Measurements from ENCODE around the gene CCNB2. TPM values are rescaled to one million over a fixed set of nuclear protein-coding genes. Genes with fewer than 3 reads are reported as not detected.
"Not testable (repeated sequence)": the region's sequence is repeated elsewhere in the genome, so short reads cannot be mapped to it uniquely, and the experiment has no call there.

Gene CCNB2
- total and polyA plus RNA-seq, 7 donors: 0.12 to 0.25 (median 0.17) TPM; not detected in 2

GRCh38 chr15:59138243-59138642 lies 33.3 kb downstream of the CCNB2 start:
- ATAC-seq (peak in 3 of 4 donors; percentile 66 to 77 (median 74)), DNase-seq (peak; percentile 29 to 58)
- Histone ChIP-seq H3K36me3 (ENCODE audit: insufficient read depth in 1 of 2, low read depth in 1 of 2) (peaks cover 4 to 60% of the 10 kb centered on the region in 2 donors), H3K4me1 (no peaks in the 10 kb centered on the region), H3K9me3 (no peaks in the 10 kb centered on the region), H3K27ac (no peak overlapping the region), H3K27me3 (ENCODE audit: insufficient read depth in 3 of 3, low read length in 2 of 3) (no peaks in the 10 kb centered on the region), H3K4me3 (no peak overlapping the region)
- TF ChIP-seq CTCF (IDR thresholded peaks at IDR 0.05): peak; percentile 48
- intact Hi-C loops (cut with DNase I): no loop called here
- 69 to 77% (median 71%) methylated on average over 7 of the region's 7 CpGs for WGBS, 3 donors

- no peak overlapping the region for H3K27ac ChIP-seq
- WGBS, 3 donors: 89 to 92% (median 92%) methylated on average over 9 of the region's 9 CpGs
- intact Hi-C loops (cut with DNase I): no loop called here
- no peaks in the 10 kb centered on the region for H3K27me3 ChIP-seq (ENCODE audit: insufficient read depth in 3 of 3, low read length in 2 of 3)
- DNase-seq (no peak), ATAC-seq (no peak)
- no peaks in the 10 kb centered on the region for H3K9me3 ChIP-seq
- H3K4me1 ChIP-seq: no peaks in the 10 kb centered on the region
- TF ChIP-seq CTCF (IDR thresholded peaks at IDR 0.05): no peak
- H3K4me3 ChIP-seq: no peak overlapping the region
- peaks cover 0 to 55% of the 10 kb centered on the region in 2 donors for H3K36me3 ChIP-seq (ENCODE audit: insufficient read depth in 1 of 2, low read depth in 1 of 2)
Observed at GRCh38 chr15:59140422-59141226, 35.7 kb downstream of the CCNB2 start.

- DNase-seq: no peak
- 89 to 98% (median 93%) methylated on average over 5 of the region's 5 CpGs for WGBS, 3 donors
- no peak overlapping the region for H3K4me3 ChIP-seq
- ATAC-seq: no peak
- H3K4me1 ChIP-seq: no peaks in the 10 kb centered on the region
- H3K27ac ChIP-seq: no peak overlapping the region
- peaks cover 2 to 46% of the 10 kb centered on the region in 2 donors for H3K36me3 ChIP-seq (ENCODE audit: insufficient read depth in 1 of 2, low read depth in 1 of 2)
- intact Hi-C loops (cut with DNase I): no loop called here
- no peak for TF ChIP-seq CTCF (IDR thresholded peaks at IDR 0.05)
- no peaks in the 10 kb centered on the region for H3K27me3 ChIP-seq (ENCODE audit: insufficient read depth in 3 of 3, low read length in 2 of 3)
- no peaks in the 10 kb centered on the region for H3K9me3 ChIP-seq
Observed at GRCh38 chr15:59143281-59143680, 38.3 kb downstream of the CCNB2 start.

GRCh38 chr15:59144594-59144993 lies 39.6 kb downstream of the CCNB2 start:
- intact Hi-C loops (cut with DNase I); H3K27me3 ChIP-seq (ENCODE audit: insufficient read depth in 3 of 3, low read length in 2 of 3); ATAC-seq; H3K4me3 ChIP-seq; DNase-seq; H3K4me1 ChIP-seq; H3K9me3 ChIP-seq; H3K27ac ChIP-seq: not testable (repeated sequence)
- WGBS, 3 donors: 84 to 91% (median 88%) methylated on average over 9 to 10 of the region's 10 CpGs
- H3K36me3 ChIP-seq (ENCODE audit: insufficient read depth in 1 of 2, low read depth in 1 of 2): peaks cover 2 to 51% of the 10 kb centered on the region in 2 donors

GRCh38 chr15:59147666-59148065 lies 42.7 kb downstream of the CCNB2 start:
- Histone ChIP-seq H3K9me3 (no peaks in the 10 kb centered on the region), H3K27me3 (ENCODE audit: insufficient read depth in 3 of 3, low read length in 2 of 3) (no peaks in the 10 kb centered on the region), H3K4me1 (no peaks in the 10 kb centered on the region), H3K27ac (no peak overlapping the region), H3K36me3 (ENCODE audit: insufficient read depth in 1 of 2, low read depth in 1 of 2) (peaks cover 2 to 73% of the 10 kb centered on the region in 2 donors), H3K4me3 (no peak overlapping the region)
- DNase-seq (no peak), ATAC-seq (no peak)
- 71 to 93% (median 79%) methylated on average over 5 of the region's 5 CpGs for WGBS, 3 donors
- no peak for TF ChIP-seq CTCF (IDR thresholded peaks at IDR 0.05)
- intact Hi-C loops (cut with DNase I): no loop called here
